SIG-M5 (cell line): ENCODE results near the gene STX11.

Experiments
- DNase-seq: peaks from one replicate; lab custom pipeline; 2025; lab: John Stamatoyannopoulos, UW

The STX11 gene

GRCh38 chr6:144215402-144215931 lies 65.2 kb downstream of the STX11 start:
- DNase-seq, result no peak

- peak; percentile 26 for DNase-seq
These were observed 65.8 kb downstream of the STX11 start for GRCh38 chr6:144215932-144216667.

- no peak for DNase-seq
These were observed 66.4 kb downstream of the STX11 start for GRCh38 chr6:144216668-144217218.

- no peak for DNase-seq
These were observed 66.9 kb downstream of the STX11 start for GRCh38 chr6:144217264-144217663.

GRCh38 chr6:144217797-144218196 lies 67.5 kb downstream of the STX11 start:
- DNase-seq, result no peak

- DNase-seq, result no peak
These were observed 68.9 kb downstream of the STX11 start for GRCh38 chr6:144219056-144219685.

GRCh38 chr6:144220031-144220790 lies 69.9 kb downstream of the STX11 start:
- no peak for DNase-seq

- no peak for DNase-seq
These were observed 73.4 kb downstream of the STX11 start for GRCh38 chr6:144223686-144224085.

GRCh38 chr6:144231721-144232120 lies 81.4 kb downstream of the STX11 start:
- DNase-seq, result no peak

GRCh38 chr6:144232176-144232831 lies 82.0 kb downstream of the STX11 start:
- no peak for DNase-seq

- no peak for DNase-seq
These were observed 82.5 kb downstream of the STX11 start for GRCh38 chr6:144232832-144233230.

GRCh38 chr6:144234399-144234798 lies 84.1 kb downstream of the STX11 start:
- DNase-seq, result no peak

GRCh38 chr6:144234935-144235334 lies 84.6 kb downstream of the STX11 start:
- DNase-seq, result no peak
